ENCODE data around the gene SAT1.

DNA sequence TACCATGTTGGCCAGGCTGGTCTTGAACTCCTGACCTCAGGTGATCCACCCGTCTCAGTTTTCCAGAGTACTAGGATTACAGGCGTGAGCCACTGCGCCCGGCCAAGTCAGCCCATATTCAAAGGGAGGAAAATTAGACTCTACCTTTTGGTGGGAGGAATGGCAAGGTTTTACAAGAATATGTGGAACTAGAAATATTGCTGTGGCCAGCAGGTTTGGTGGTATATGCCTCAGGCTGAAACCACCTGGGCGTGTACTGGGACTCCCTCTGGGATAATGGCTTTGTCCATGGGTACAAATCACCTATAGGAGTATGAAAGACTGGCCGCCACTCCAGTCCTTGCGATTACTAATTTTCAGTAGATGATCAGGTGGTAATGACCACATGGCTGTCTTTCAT lies 32.4 kb downstream of the SAT1 start:
- TF ChIP-seq, protein P1, sequence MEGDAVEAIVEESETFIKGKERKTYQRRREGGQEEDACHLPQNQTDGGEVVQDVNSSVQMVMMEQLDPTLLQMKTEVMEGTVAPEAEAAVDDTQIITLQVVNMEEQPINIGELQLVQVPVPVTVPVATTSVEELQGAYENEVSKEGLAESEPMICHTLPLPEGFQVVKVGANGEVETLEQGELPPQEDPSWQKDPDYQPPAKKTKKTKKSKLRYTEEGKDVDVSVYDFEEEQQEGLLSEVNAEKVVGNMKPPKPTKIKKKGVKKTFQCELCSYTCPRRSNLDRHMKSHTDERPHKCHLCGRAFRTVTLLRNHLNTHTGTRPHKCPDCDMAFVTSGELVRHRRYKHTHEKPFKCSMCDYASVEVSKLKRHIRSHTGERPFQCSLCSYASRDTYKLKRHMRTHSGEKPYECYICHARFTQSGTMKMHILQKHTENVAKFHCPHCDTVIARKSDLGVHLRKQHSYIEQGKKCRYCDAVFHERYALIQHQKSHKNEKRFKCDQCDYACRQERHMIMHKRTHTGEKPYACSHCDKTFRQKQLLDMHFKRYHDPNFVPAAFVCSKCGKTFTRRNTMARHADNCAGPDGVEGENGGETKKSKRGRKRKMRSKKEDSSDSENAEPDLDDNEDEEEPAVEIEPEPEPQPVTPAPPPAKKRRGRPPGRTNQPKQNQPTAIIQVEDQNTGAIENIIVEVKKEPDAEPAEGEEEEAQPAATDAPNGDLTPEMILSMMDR (IDR thresholded peaks at IDR 0.05), result no peak
- TF ChIP-seq POLR2A (IDR thresholded peaks at IDR 0.05), result no peak
